Esophagus muscularis mucosa (tissue), 4 donors: ENCODE results near the gene AFF4. TPM values are rescaled to one million over a fixed set of nuclear protein-coding genes. Genes with fewer than 3 reads are reported as not detected.

Experiments
- DNase-seq: peaks from one replicate; pipeline ENCODE4 v3.0.0-alpha.2; 2017; ENCODE audit errors: extremely low spot score
- H3K27ac ChIP-seq, 4 donors: fragments of 200-600 bp; sonication (generic); replicated peaks in 1 of 4; 1 replicate in 3 of 4; 2 replicates in 1 of 4; pipeline ENCODE4 v1.5.1; 2016 to 2019; ENCODE audit warnings: mild to moderate bottlenecking in 1 of 4
- H3K27me3 ChIP-seq, 4 donors: fragments of 200-600 bp; sonication (generic); one replicate each; pipeline versions ENCODE4 v1.5.1 to v1.6.0; 2016 to 2019
- H3K36me3 ChIP-seq, 4 donors: fragments of 200-600 bp; sonication (generic); one replicate each; pipeline ENCODE4 v1.5.1; 2016 to 2019
- H3K4me1 ChIP-seq, 4 donors: fragments of 200-600 bp; sonication (generic); one replicate each; pipeline ENCODE4 v1.5.1; 2016 to 2019
- H3K4me3 ChIP-seq, 4 donors: fragments of 200-600 bp; sonication (generic); 1 replicate in 2 of 4; 2 replicates in 2 of 4; pipeline ENCODE4 v1.5.1; 2016 to 2019; ENCODE audit warnings: mild to moderate bottlenecking in 4 of 4, moderate library complexity in 1 of 4
- H3K9me3 ChIP-seq, 4 donors: fragments of 200-600 bp; sonication (generic); 1 replicate in 3 of 4; 2 replicates in 1 of 4; pipeline ENCODE4 v1.5.1; 2016 to 2019
- EP300 ChIP-seq: sonication (generic); formaldehyde crosslinking; IDR thresholded peaks from one replicate; pipeline ENCODE4 v1.6.1; 2017; ENCODE audit warnings: antibody characterized with exemption
- POLR2A ChIP-seq: fragments of 450-650 bp; IDR thresholded peaks from one replicate; pipeline ENCODE4 v1.6.1; 2017; ENCODE audit warnings: antibody characterized with exemption, moderate library complexity, mild to moderate bottlenecking, low read depth
- POLR2AphosphoS5 ChIP-seq, 2 donors: sonication (generic); formaldehyde crosslinking; IDR thresholded peaks; one replicate each; pipeline ENCODE4 v1.6.1; 2017; ENCODE audit warnings: antibody characterized with exemption in 2 of 2
- WGBS: methylation state at CpG from one replicate; pipeline ENCODE4 v1.1.5; 2018; 5-methylcytosine and 5-hydroxymethylcytosine counted together
- intact Hi-C: fragments of 100-400 bp; cut with DNase I; formaldehyde crosslinking; loops from one replicate; pipeline ENCODE4 v1.15.1; 2023
- total RNA-seq, 4 donors: library from RNA; depleted of rRNA; stranded (reverse); fragments of >200 nt; gene quantifications; one replicate each; pipeline versions ENCODE4 v1.1.0 to v1.2.1, GENCODE V29; 2016
- TF ChIP-seq, protein P1 (sequence below), 3 experiments: fragments of 200-600 bp in 2 of 3; fragments of 450-650 bp in 1 of 3; sonication (generic) in 2 of 3; IDR thresholded peaks; one replicate each; pipeline ENCODE4 v1.5.1; 2017 to 2019; ENCODE audit warnings: antibody characterized with exemption in 3 of 3, mild to moderate bottlenecking in 2 of 3, moderate library complexity in 1 of 3

AFF4 gene
- total RNA-seq, 4 donors from 2014 or later = 56.1 to 74.1 (median 63.0) TPM

DNA sequence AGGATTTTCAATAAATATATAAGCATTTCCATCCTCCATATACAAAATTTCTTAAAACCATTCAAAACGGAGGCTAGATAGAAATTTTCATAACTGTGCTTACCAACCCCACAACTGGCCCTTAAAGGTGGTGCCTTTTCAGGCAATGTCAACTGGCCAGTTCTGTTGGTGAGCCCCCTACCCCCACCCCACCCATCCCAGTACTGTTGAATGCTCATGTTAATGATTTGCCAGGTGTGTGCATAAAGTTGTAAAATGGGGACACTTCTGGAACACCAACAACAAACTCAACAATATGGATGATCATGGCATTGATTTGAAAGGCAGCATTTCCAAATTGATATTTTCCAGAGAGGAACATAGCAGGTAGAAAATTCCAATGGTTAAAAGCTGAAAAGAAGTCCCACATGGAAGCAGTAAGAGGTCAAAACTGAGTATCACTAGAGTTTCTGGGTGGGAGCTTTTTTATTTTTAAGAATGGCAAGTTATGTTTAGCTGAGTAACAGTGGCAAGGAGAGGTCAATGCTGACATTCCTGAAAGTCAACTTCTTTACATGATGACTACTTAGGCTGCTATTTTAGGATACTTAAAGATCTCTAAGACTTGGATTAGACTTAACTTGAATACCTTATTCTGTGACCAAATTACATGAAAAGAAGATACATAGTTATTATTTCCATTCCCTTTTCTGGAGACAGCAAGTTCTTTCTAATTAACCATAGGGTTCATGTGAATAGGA lies 87.2 kb downstream of the AFF4 start:
- H3K27ac ChIP-seq = no peak overlapping the region
- WGBS = 75% methylated on average over 1 of the region's 1 CpG
- H3K27me3 ChIP-seq = no peaks in the 10 kb centered on the region
- no peaks in the 10 kb centered on the region for H3K9me3 ChIP-seq
- H3K4me1 ChIP-seq = peaks cover 6 to 25% (median 12%) of the 10 kb centered on the region in 4 donors
- TF ChIP-seq POLR2A (no peak), EP300 (no peak), POLR2AphosphoS5 (IDR thresholded peaks at IDR 0.05) (no peak)
- TF ChIP-seq, protein P1, sequence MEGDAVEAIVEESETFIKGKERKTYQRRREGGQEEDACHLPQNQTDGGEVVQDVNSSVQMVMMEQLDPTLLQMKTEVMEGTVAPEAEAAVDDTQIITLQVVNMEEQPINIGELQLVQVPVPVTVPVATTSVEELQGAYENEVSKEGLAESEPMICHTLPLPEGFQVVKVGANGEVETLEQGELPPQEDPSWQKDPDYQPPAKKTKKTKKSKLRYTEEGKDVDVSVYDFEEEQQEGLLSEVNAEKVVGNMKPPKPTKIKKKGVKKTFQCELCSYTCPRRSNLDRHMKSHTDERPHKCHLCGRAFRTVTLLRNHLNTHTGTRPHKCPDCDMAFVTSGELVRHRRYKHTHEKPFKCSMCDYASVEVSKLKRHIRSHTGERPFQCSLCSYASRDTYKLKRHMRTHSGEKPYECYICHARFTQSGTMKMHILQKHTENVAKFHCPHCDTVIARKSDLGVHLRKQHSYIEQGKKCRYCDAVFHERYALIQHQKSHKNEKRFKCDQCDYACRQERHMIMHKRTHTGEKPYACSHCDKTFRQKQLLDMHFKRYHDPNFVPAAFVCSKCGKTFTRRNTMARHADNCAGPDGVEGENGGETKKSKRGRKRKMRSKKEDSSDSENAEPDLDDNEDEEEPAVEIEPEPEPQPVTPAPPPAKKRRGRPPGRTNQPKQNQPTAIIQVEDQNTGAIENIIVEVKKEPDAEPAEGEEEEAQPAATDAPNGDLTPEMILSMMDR (IDR thresholded peaks at IDR 0.05) = no peak
- intact Hi-C loops = no loop called here
- H3K36me3 ChIP-seq = peaks cover 20 to 61% (median 46%) of the 10 kb centered on the region in 4 donors
- no peak for DNase-seq
- no peak overlapping the region for H3K4me3 ChIP-seq

DNA sequence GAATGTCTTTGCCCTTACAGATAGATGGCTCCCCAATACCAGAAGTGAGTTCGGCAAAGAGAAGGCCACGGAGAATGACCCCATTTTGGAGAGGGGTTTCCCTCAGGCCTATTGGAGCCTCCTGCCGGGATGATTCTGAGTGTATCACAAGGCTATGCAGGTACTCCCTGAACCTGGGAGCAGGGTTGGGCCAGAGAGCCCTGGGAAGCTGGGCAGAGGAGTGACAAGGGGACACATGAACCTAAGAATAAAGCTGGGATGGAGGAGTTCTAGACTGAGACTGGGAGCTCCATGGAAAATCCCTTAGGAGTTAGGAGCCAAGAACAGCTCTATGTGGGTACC lies 89.5 kb downstream of the AFF4 start:
- H3K27ac ChIP-seq = no peak overlapping the region
- H3K9me3 ChIP-seq = no peaks in the 10 kb centered on the region
- WGBS = 91% methylated on average over 3 of the region's 3 CpGs
- no peak overlapping the region for H3K4me3 ChIP-seq
- H3K36me3 ChIP-seq = peaks cover 12 to 61% (median 49%) of the 10 kb centered on the region in 4 donors
- no peak for DNase-seq
- intact Hi-C loops = no loop called here
- TF ChIP-seq POLR2A (no peak), EP300 (no peak), POLR2AphosphoS5 (IDR thresholded peaks at IDR 0.05) (no peak)
- TF ChIP-seq, protein P1 (IDR thresholded peaks at IDR 0.05) = no peak
- peaks cover 6 to 25% (median 12%) of the 10 kb centered on the region in 4 donors for H3K4me1 ChIP-seq
- H3K27me3 ChIP-seq = no peaks in the 10 kb centered on the region

DNA sequence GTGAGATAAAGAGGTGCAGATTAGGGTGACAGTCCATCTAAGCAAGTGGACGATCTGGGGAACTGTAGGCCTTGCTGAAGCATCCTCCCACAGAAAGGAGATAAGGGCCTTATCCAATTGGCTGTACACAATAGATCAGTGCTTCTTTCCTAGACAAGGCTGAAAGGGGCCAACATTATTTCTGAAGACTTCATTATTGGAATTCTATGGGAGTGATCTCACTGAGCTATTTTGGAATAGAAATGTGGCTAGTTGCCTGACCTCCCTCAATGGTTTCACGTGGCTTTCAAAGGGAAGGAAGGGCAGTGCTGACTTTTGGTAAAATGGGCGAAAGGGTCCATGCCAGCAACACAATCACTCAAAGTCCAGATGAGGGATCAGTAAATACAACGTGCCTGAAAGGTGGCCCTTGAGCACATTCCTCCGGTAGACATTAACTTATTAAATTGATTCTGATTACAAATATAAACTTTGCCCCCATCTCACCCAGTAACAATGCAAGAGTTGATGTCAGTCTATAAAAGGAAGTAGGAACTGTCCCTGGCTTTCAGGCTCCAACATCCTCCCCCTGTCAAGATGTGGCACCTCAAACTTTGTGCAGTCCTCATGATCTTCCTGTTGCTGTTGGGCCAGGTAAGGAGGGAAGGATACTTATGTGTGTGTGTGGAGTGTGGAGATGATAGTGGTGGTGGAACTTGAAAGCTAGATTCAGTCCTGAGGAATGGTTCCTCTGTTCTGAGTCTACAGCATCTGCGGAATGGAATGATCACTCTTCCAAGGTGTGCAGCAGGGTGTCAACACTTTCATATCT lies 90.1 kb downstream of the AFF4 start, which contains the start of gene LEAP2:
Gene LEAP2, plus strand, starts transcription at position 550 of the 811 bp plus-strand sequence. Its CDS starts 27 bp downstream, at position 577.
- H3K9me3 ChIP-seq = no peaks in the 10 kb centered on the region
- WGBS = 56% methylated on average over 6 of the region's 6 CpGs
- no peaks in the 10 kb centered on the region for H3K27me3 ChIP-seq
- DNase-seq = no peak
- H3K27ac ChIP-seq = no peak within 1 kb of the TSS
- H3K4me1 ChIP-seq = peaks cover 7 to 23% (median 14%) of the 10 kb centered on the region in 4 donors
- intact Hi-C loops = no loop called here
- peaks cover 17 to 61% (median 52%) of the 10 kb centered on the region in 4 donors for H3K36me3 ChIP-seq
- TF ChIP-seq POLR2A (no peak), POLR2AphosphoS5 (IDR thresholded peaks at IDR 0.05) (no peak), EP300 (no peak)
- TF ChIP-seq, protein P1 (IDR thresholded peaks at IDR 0.05) = no peak
- H3K4me3 ChIP-seq = no peak within 1 kb of the TSS

DNA sequence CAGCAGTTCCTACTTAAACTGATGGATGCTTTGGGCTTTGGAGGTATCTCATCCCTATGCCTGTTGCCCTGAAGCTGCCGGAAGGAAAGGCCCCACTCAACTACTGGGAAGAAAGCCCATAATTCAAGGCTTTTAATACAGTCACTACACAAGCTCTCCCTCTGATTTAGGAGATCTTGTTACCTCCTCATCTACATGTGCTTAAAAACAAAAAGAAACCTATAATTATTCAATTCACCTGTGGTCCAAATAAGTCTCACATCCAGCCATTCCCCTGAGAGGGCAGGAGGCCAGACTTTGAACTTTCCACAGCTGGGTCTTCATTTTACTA lies 90.7 kb downstream of the AFF4 start:
- no peak overlapping the region for H3K27ac ChIP-seq
- no peaks in the 10 kb centered on the region for H3K27me3 ChIP-seq
- WGBS = 100% methylated on average over 1 of the region's 1 CpG
- H3K36me3 ChIP-seq = peaks cover 18 to 61% (median 52%) of the 10 kb centered on the region in 4 donors
- peaks cover 7 to 21% (median 15%) of the 10 kb centered on the region in 4 donors for H3K4me1 ChIP-seq
- intact Hi-C loops = no loop called here
- no peak for TF ChIP-seq EP300
- TF ChIP-seq POLR2A = no peak
- TF ChIP-seq POLR2AphosphoS5 (IDR thresholded peaks at IDR 0.05) = no peak
- TF ChIP-seq, protein P1 (IDR thresholded peaks at IDR 0.05) = no peak
- no peak overlapping the region for H3K4me3 ChIP-seq
- H3K9me3 ChIP-seq = no peaks in the 10 kb centered on the region
- no peak for DNase-seq
